ENCODE measurements around the gene ZCCHC24. TPM values are rescaled to one million over a fixed set of nuclear protein-coding genes. Genes with fewer than 3 reads are reported as not detected.

The ZCCHC24 gene
- total RNA-seq, 3 donors from 2014 or later = 5.6 to 125 (median 22.8) TPM

GRCh38 chr10:79385392-79385795, 60.0 kb downstream of the ZCCHC24 start:
- H3K36me3 ChIP-seq (ENCODE audit: low read depth) = no peaks in the 10 kb centered on the region
- ATAC-seq = no peak
- no peak for TF ChIP-seq CTCF (IDR thresholded peaks at IDR 0.05)
- intact Hi-C loops (cut with DNase I, micrococcal nuclease) = no loop called here
- no peak overlapping the region for H3K4me3 ChIP-seq
- H3K4me1 ChIP-seq (ENCODE audit: low read depth) = peaks cover 1% of the 10 kb centered on the region
- DNase-seq = no peak
- no peaks in the 10 kb centered on the region for H3K9me3 ChIP-seq

GRCh38 chr10:79384773-79385391, 60.5 kb downstream of the ZCCHC24 start:
- DNase-seq = peak in 2 of 3 donors; percentile 1 to 32

GRCh38 chr10:79383974-79384606, 61.3 kb downstream of the ZCCHC24 start:
- no peak for ATAC-seq
- peak in 1 of 3 donors; percentile 25 for DNase-seq
- no peak overlapping the region for H3K4me3 ChIP-seq
- intact Hi-C loops (cut with DNase I, micrococcal nuclease) = no loop called here
- H3K9me3 ChIP-seq = no peaks in the 10 kb centered on the region
- peaks cover 2% of the 10 kb centered on the region for H3K4me1 ChIP-seq (ENCODE audit: low read depth)
- no peak for TF ChIP-seq CTCF (IDR thresholded peaks at IDR 0.05)
- no peaks in the 10 kb centered on the region for H3K36me3 ChIP-seq (ENCODE audit: low read depth)

More at GRCh38 chr10:79384773-79385391, 60.5 kb downstream of the ZCCHC24 start:
- no peak overlapping the region for H3K4me3 ChIP-seq
- no peaks in the 10 kb centered on the region for H3K9me3 ChIP-seq
- H3K4me1 ChIP-seq (ENCODE audit: low read depth) = peaks cover 2% of the 10 kb centered on the region
- ATAC-seq = no peak
- H3K36me3 ChIP-seq (ENCODE audit: low read depth) = no peaks in the 10 kb centered on the region
- TF ChIP-seq CTCF (IDR thresholded peaks at IDR 0.05) = no peak
- intact Hi-C loops (cut with DNase I, micrococcal nuclease) = no loop called here

GRCh38 chr10:79382491-79382941, 62.9 kb downstream of the ZCCHC24 start:
- no peak for TF ChIP-seq CTCF (IDR thresholded peaks at IDR 0.05)
- DNase-seq = peak in 1 of 3 donors; percentile 47
- intact Hi-C loops (cut with DNase I, micrococcal nuclease) = no loop called here
- no peak for ATAC-seq
- Histone ChIP-seq H3K9me3 (no peaks in the 10 kb centered on the region), H3K36me3 (ENCODE audit: low read depth) (no peaks in the 10 kb centered on the region), H3K4me1 (ENCODE audit: low read depth) (peaks cover 2% of the 10 kb centered on the region), H3K4me3 (no peak overlapping the region)

GRCh38 chr10:79381804-79382221, 63.6 kb downstream of the ZCCHC24 start:
- Histone ChIP-seq H3K4me1 (ENCODE audit: low read depth) (peaks cover 2% of the 10 kb centered on the region), H3K4me3 (no peak overlapping the region), H3K36me3 (ENCODE audit: low read depth) (no peaks in the 10 kb centered on the region), H3K9me3 (no peaks in the 10 kb centered on the region)
- intact Hi-C loops (cut with DNase I, micrococcal nuclease) = no loop called here
- peak; percentile 54 to 73 (median 63) for DNase-seq
- no peak for TF ChIP-seq CTCF (IDR thresholded peaks at IDR 0.05)
- peak; percentile 53 for ATAC-seq
